GM18861 (cell line): ENCODE data around the gene ANKRD24.
"Not testable (repeated sequence)": the region's sequence is repeated elsewhere in the genome, so short reads cannot be mapped to it uniquely, and the experiment has no call there.

Experiments used
- ATAC-seq: cut with Tn5 transposase; IDR thresholded peaks from one replicate; pipeline ENCODE4 v1.9.1; 2021; ENCODE audit not compliant: unreplicated experiment

Gene ANKRD24

GRCh38 chr19:4197625-4198466 lies 15.4 kb downstream of the ANKRD24 start:
- ATAC-seq: no peak

DNA sequence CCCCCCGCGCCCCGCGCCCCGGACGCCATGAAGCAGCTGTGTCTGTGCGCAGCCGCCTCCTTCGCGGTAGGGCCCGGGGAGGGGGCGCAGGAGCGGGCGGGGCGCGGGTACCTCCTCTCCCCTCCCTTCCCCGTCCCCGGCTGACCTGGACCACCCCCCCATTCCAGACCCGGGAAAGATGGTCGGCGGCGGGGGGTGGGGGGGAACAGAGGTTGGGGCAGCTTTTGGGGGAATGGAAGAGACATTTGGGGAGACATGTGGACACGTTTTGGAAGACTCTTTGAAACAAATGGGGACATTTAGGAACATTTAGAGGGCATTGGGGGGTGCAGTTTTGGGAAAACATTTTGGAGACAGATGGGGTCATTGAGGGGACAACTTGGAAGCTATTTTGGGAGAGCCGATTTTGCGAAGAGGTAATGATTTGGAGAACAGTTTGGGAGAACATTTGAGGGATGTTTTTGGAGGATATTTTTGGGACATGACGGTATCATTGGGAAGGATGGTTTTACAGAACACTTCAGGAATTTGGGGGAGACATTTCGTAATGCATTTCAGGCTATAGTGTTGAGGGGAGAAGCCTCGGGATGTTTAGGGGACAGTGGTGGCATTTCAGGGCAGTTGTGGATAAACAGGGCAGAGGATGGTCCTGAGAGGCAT lies 16.1 kb downstream of the ANKRD24 start:
- ATAC-seq: no peak

DNA sequence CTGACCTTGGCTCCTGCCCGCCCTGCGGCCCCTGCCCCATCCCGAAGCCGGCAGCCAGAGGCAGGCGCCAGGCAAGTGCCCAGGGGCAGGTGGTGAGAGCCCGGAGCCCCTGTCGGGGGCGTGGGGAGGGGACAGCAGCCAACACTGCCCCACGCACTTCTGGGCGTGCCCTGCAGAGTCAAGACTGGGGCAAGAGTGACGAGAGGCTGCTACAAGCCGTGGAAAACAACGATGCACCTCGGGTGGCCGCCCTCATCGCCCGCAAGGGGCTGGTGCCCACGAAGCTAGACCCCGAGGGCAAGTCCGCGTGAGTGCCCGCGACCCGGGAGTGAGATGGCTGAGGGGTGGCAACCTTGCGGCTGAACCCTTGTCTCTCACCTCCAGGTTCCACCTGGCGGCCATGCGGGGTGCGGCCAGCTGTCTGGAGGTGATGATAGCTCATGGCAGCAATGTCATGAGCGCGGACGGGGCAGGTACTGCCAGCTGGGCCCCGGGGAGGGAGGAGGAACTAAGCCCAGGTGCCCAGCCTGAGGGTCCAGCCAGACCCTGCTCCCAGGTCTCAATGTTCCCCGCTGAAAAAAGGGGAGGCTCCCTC lies 17.3 kb downstream of the ANKRD24 start:
- ATAC-seq: no peak

DNA sequence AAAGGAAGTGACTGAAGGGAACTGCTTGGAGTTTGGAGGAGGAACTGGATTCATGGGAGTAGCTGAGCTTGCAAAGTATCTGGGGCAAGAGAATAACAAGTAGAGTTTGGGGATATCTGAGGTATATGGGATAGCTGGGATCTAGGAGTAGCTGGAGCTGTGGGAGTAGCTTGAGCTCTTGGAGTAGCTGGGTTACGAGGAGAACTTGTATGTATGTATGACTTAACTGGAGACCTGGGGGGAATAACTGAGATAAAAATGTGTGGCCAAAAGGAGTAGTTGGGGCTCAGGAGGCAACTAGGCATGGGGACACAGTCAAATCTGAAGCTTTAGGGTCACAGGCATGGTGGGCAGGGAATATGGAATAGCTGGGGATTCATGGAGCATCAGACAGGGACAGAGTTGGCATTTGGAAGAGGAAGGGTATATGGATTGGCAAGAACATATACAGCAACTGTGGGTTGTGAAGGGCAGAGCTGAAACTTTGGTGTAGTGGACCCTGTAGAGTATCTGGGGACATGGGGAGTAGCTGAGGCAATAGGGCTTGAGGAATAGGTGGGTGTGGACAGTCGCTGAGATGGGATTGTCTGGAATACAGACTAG lies 18.6 kb downstream of the ANKRD24 start:
- no peak for ATAC-seq

- ATAC-seq: no peak
Measured at GRCh38 chr19:4201798-4202197, 19.3 kb downstream of the ANKRD24 start.

DNA sequence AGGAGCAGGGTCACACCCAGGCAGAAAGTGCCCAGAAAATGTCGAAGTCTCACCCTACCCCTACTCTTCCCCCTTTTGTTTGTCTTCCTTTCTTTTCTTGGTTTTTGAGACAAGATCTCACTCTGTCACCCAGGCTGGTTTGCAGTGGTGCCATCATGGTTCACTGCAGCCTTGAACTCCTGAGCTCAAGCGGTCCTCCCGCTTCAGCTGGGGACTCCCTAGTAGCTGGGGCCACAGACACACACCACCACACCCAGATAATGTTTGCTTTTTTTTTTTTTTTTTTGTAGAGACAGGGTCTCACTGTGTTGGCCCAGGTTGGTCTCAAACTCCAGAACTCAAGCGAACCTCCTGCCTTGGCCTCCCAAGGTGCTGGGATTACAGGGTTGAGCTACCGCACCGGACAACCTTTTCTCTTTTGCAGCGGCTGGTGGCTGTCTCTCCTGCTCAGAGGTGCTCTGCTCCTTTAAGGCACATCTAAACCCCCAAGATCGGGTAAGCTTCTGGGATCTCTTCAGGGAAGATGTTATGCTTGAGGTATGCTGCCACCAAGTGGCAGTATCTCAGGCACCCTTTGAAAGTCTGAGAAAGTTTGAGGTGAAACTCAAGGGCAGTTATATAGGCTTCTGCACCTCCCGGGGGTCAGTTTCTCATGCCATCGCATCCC lies 24.5 kb downstream of the ANKRD24 start:
- ATAC-seq: no peak

DNA sequence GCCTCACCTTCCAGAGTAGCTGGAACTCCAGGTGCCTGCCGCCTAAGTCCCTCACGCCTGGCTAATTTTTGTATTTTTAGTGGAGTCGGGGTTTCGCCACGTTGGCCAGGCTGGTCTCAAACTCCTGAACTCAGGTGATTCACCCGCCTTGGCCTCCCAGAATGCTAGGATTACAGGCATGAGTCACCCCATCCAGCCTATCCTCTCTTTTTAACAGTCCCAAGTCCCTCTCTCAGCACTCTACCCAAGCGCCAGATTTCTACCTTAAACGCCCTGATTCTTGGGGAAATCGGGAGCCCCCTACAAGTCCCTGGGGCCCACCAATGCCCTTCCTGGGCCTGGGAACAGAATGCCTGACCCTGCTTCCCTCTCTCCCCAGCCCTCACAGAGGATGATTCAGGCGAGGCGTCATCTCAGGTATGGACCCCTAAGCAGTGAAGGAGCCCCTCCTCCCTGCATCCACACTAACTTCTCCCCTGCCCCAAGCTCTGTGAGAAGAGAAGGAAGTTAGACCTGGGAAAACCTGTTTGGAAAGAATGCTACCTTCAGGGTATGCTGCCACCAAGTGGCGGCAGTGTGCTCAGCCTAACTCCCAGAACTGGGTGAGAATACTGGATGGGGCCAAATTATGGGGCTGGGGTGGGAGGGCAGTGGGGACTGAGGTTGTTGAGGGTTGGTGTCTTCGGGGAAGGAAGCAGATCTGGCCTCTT lies 26.1 kb downstream of the ANKRD24 start:
- no peak for ATAC-seq

DNA sequence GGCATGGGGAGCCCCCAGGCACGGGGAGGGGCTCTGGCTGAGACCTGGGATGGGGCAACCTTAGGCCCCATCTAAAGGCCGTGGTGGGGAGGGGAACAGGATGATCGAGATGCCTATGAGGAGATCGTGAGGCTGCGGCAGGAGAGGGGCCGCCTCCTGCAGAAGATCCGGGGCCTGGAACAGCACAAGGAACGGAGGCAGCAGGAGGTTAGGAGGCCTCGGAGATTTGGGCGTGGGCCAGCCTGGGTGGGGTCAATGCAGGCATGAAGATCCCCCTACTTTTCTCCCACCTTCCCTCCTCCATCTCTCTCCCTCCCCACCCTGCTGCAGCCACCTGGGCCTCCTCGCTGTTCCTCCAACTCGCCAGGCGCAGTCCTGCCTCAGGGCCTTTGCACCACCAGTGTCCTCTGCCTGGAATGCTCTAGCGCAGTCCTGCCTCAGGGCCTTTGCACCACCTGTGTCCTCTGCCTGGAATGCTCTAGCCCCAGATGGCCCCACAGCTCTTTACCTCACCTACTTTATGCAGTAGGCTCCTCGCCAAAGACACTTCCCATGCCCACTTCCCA lies 27.8 kb downstream of the ANKRD24 start:
- ATAC-seq: no peak

GRCh38 chr19:4213116-4213515 lies 30.6 kb downstream of the ANKRD24 start:
- ATAC-seq: no peak

- ATAC-seq: no peak
Measured at GRCh38 chr19:4215807-4216206, 33.3 kb downstream of the ANKRD24 start.

DNA sequence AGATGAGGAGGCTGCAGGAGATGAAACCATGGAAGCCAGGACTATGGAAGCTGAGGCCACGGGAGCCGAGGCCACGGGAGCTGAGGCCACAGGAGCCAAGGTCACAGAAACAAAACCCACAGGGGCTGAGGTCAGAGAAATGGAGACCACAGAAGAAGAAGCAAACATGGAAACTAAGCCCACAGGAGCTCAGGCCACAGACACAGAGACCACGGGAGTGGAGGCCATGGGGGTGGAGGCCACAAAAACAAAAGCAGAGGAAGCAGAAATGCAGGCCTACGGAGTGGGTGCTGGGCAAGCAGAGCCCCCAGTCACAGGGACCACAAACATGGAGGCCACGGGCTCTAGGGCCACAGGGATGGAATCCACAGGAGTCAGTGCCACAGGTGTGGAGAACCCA lies 34.4 kb downstream of the ANKRD24 start:
- no peak for ATAC-seq

GRCh38 chr19:4217429-4218264 lies 35.2 kb downstream of the ANKRD24 start:
- no peak for ATAC-seq

- ATAC-seq: not testable (repeated sequence)
Measured at GRCh38 chr19:4218523-4218922, 36.0 kb downstream of the ANKRD24 start.

DNA sequence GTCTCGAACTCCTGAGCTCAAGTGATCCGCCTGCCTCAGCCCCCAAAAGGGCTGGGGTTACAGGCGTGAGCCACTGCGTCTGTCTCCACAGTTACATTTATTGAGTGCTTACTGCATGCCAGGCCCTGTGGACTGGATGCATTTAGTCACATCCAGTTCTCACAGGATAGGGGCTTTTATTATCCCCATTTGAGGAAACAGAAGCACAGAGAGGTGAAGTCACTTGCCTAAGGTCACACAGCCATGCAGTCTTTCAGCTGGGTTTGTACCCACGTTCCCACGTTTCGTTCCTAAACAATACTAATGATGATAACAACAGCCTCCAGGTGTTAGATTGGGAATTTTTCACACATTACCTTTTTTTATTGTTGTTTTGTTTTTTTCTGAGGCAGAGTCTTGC lies 37.7 kb downstream of the ANKRD24 start:
- no peak for ATAC-seq

GRCh38 chr19:4224470-4224869 lies 42.0 kb downstream of the ANKRD24 start:
- ATAC-seq: no peak

GRCh38 chr19:4225885-4226284 lies 43.4 kb downstream of the ANKRD24 start:
- no peak for ATAC-seq

GRCh38 chr19:4227771-4228170 lies 45.3 kb downstream of the ANKRD24 start:
- no peak for ATAC-seq

DNA sequence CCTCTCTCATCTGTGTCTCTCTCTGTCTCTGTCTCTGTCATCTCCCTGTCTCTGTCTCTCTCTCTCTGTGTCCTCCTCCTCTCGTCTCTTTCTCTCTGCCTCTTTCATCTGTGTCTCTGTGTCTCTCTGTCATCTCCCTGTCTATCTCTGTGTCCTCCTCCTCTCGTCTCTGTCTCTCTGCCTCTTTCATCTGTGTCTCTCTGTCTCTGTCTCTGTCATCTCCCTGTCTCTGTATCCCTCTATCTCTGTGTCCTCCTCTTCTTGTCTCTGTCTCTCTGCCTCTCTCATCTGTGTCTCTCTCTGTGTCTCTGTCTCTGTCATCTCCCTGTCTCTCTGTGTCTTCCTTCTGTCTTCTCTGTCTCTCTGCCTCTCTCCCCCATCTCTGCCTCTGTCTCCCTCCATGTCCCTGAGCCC lies 46.3 kb downstream of the ANKRD24 start:
- no peak for ATAC-seq

GRCh38 chr19:4229179-4229931 lies 46.9 kb downstream of the ANKRD24 start, which contains the start of gene EBI3:
TSS of gene EBI3 (plus strand) at chr19:4229523. CDS start at chr19:4229551, 28 bp downstream.
- peak; percentile 56 for ATAC-seq
